DND-41 (cell line): ENCODE results near the gene MCTP2.

ENCODE experiments used
- ATAC-seq: fragments of 200-7000 bp; cut with Tn5 transposase; 3 replicates; pipeline ENCODE4 v1.9.1; 2021; ENCODE audit warnings: low read depth; ENCODE audit not compliant: insufficient read depth
- DNase-seq: peaks from one replicate; pipeline ENCODE4 v3.0.0-alpha.2; 2020
- H2AFZ ChIP-seq: 2 replicates; pipeline ENCODE4 v1.6.0; 2012; ENCODE audit warnings: low read depth, low read length
- H3K27ac ChIP-seq: 2 replicates; pipeline ENCODE4 v1.5.1; 2012; ENCODE audit warnings: low read length, inconsistent platforms
- H3K27me3 ChIP-seq: fragments of 200-600 bp; sonication (generic); 2 replicates; pipeline ENCODE4 v1.6.0; 2012; ENCODE audit warnings: low read length, mild to moderate bottlenecking, inconsistent platforms; ENCODE audit not compliant: insufficient read depth, poor library complexity
- H3K36me3 ChIP-seq: 2 replicates; pipeline ENCODE4 v1.5.1; 2012; ENCODE audit warnings: low read length, inconsistent platforms; ENCODE audit not compliant: insufficient read depth
- H3K4me1 ChIP-seq: 2 replicates; pipeline ENCODE4 v1.5.1; 2012; ENCODE audit warnings: mild to moderate bottlenecking, low read length; ENCODE audit not compliant: insufficient read depth
- H3K4me2 ChIP-seq: 2 replicates; pipeline ENCODE4 v1.6.0; 2012; ENCODE audit warnings: mild to moderate bottlenecking, moderate library complexity, low read length, inconsistent platforms; ENCODE audit not compliant: insufficient read depth
- H3K4me3 ChIP-seq, 2 experiments: fragments of 200-600 bp in 1 of 2; shearing (Covaris generic) in 1 of 2; 2 replicates each; pipeline ENCODE4 v1.5.1; 2012 to 2016; ENCODE audit warnings: inconsistent platforms in 2 of 2, low read length in 2 of 2, mild to moderate bottlenecking in 2 of 2, low read depth in 1 of 2, moderate library complexity in 1 of 2
- H3K79me2 ChIP-seq: 2 replicates; pipeline ENCODE4 v1.6.0; 2012; ENCODE audit warnings: low read length, inconsistent platforms; ENCODE audit not compliant: insufficient read depth
- H3K9ac ChIP-seq: 2 replicates; pipeline ENCODE4 v1.6.0; 2012; ENCODE audit warnings: low read depth, mild to moderate bottlenecking, inconsistent platforms, low read length, moderate library complexity
- H3K9me3 ChIP-seq: 2 replicates; pipeline ENCODE4 v1.5.1; 2012; ENCODE audit warnings: low read length, moderate library complexity, mild to moderate bottlenecking, inconsistent platforms; ENCODE audit not compliant: insufficient read depth, severe bottlenecking
- H4K20me1 ChIP-seq: 2 replicates; pipeline ENCODE4 v1.6.0; 2012; ENCODE audit warnings: low read length; ENCODE audit not compliant: insufficient read depth
- EZH2 ChIP-seq: IDR thresholded peaks from 3 replicates; pipeline ENCODE4 v1.6.1; 2012; ENCODE audit warnings: borderline replicate concordance, low read depth, mild to moderate bottlenecking, moderate library complexity, low read length, inconsistent platforms; ENCODE audit not compliant: severe bottlenecking
- TF ChIP-seq, protein P1 (sequence below): IDR thresholded peaks from 2 replicates; pipeline ENCODE4 v1.5.1; 2012; ENCODE audit warnings: borderline replicate concordance, low read length, moderate library complexity, mild to moderate bottlenecking; ENCODE audit not compliant: poor library complexity, severe bottlenecking; ENCODE audit errors: extremely low read depth

MCTP2 gene

DNA sequence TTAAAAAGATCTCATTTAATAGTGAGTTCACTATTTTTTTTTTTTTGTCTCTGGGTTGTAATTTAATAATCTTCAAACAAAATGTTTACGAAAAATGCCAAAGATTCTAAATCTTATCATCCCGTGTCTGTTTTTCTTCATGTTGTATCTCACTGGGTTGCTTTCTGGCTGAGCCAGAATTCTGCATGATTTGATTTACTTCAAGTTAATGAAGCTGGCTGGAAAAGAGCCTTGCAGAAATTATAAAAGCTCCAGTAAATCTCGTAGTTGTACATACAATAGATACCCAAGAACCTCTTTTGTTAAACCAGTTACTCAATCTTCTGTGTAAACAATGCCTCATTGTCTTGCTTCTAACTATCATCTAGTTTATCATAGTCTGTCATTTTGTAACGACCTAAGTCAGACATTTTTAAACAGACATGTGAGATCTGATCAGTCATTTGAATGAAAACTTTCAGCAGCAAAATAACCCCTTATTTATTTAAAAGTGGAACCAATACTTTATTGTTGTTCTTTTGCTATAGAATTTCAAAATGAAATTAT, 249.0 kb downstream of the MCTP2 start:
- Histone ChIP-seq H3K36me3 (no peaks in the 10 kb centered on the region; the same call in 1 of the 2 replicates), H3K79me2 (no peaks in the 10 kb centered on the region), H3K27ac (no peak overlapping the region), H4K20me1 (no peaks in the 10 kb centered on the region), H3K4me1 (no peaks in the 10 kb centered on the region), H3K9ac (no peak overlapping the region), H2AFZ (no peak overlapping the region), H3K4me3 (no peak overlapping the region), H3K9me3 (no peaks in the 10 kb centered on the region), H3K27me3 (no peaks in the 10 kb centered on the region), H3K4me2 (no peak overlapping the region)
- DNase-seq: no peak
- no peak for TF ChIP-seq EZH2
- TF ChIP-seq, protein P1, sequence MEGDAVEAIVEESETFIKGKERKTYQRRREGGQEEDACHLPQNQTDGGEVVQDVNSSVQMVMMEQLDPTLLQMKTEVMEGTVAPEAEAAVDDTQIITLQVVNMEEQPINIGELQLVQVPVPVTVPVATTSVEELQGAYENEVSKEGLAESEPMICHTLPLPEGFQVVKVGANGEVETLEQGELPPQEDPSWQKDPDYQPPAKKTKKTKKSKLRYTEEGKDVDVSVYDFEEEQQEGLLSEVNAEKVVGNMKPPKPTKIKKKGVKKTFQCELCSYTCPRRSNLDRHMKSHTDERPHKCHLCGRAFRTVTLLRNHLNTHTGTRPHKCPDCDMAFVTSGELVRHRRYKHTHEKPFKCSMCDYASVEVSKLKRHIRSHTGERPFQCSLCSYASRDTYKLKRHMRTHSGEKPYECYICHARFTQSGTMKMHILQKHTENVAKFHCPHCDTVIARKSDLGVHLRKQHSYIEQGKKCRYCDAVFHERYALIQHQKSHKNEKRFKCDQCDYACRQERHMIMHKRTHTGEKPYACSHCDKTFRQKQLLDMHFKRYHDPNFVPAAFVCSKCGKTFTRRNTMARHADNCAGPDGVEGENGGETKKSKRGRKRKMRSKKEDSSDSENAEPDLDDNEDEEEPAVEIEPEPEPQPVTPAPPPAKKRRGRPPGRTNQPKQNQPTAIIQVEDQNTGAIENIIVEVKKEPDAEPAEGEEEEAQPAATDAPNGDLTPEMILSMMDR: no peak
- ATAC-seq: no peak

DNA sequence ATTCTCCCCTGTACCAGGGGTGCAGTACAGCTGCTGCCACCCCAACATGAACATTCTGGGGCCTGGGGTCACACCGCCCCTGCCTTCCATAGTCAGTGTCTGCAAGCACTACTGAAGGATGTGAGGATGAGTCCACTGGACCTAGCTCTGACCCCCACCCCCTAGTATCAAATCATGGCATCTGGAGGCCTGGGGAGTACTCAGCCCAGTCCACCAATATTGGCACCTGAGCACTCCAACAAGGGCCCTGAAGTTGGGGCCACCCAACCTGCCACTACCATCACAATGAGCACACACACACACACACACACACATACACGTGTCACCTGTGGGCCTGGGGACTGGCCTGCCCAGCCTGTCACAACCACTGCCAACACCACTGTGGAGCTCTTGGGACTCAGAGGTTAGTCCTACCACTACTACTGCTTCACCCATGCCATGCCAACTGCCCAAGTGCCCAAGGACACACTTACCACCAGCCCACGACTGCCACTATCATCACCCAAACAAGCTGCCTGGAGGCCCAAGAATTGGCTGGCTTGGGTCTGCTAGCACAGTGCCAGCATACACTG, 253.9 kb downstream of the MCTP2 start:
- ATAC-seq: no peak
- H3K36me3 ChIP-seq: no peaks in the 10 kb centered on the region
- TF ChIP-seq, protein P1: no peak
- TF ChIP-seq EZH2: no peak
- DNase-seq: no peak
- H3K9ac ChIP-seq: no peak overlapping the region
- no peaks in the 10 kb centered on the region for H3K27me3 ChIP-seq
- no peak overlapping the region for H2AFZ ChIP-seq
- H3K4me1 ChIP-seq: no peaks in the 10 kb centered on the region
- no peak overlapping the region for H3K4me2 ChIP-seq
- no peaks in the 10 kb centered on the region for H3K9me3 ChIP-seq
- H3K27ac ChIP-seq: no peak overlapping the region
- H4K20me1 ChIP-seq: no peaks in the 10 kb centered on the region
- no peaks in the 10 kb centered on the region for H3K79me2 ChIP-seq
- H3K4me3 ChIP-seq: no peak overlapping the region

DNA sequence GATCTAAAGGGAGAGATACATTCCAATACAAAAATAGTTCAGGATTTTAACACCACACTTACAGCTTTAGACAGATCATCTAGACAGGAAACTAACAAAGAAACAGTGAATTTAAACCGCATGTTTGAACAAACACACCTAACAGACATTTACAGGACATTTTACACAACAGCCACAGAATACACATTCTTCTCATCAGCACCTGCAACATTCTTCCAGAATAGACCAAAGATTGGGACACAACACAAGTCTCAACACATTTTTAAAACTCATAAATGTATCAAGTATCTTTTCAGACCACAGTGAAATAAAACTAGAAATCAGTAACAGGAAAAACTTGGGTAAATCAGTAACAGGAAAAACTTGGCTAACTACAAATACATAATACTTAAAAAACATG, 256.3 kb downstream of the MCTP2 start:
- Histone ChIP-seq H3K9ac (no peak overlapping the region), H3K4me3 (no peak overlapping the region), H3K9me3 (no peaks in the 10 kb centered on the region), H3K79me2 (no peaks in the 10 kb centered on the region), H3K27me3 (no peaks in the 10 kb centered on the region), H3K36me3 (no peaks in the 10 kb centered on the region), H3K4me2 (no peak overlapping the region), H3K27ac (no peak overlapping the region), H4K20me1 (no peaks in the 10 kb centered on the region), H2AFZ (no peak overlapping the region), H3K4me1 (no peaks in the 10 kb centered on the region)
- no peak for ATAC-seq
- TF ChIP-seq EZH2: no peak
- TF ChIP-seq, protein P1: no peak
- no peak for DNase-seq
